Measurements from ENCODE around the gene HGFAC.

HGFAC gene

GRCh38 chr4:3436798-3437581, 4.8 kb upstream of the HGFAC start:
- no peak for TF ChIP-seq CTCF (IDR thresholded peaks at IDR 0.05; ENCODE audit: insufficient read depth, low read depth, low read length, missing control alignments)
- no peak overlapping the region for H3K4me3 ChIP-seq (ENCODE audit: low read length)
- peak; percentile 98 for DNase-seq (ENCODE audit: low read depth)

- DNase-seq (ENCODE audit: low read depth), result peak; percentile 75
- no peak overlapping the region for H3K4me3 ChIP-seq (ENCODE audit: low read length)
- no peak for TF ChIP-seq CTCF (IDR thresholded peaks at IDR 0.05; ENCODE audit: insufficient read depth, low read depth, low read length, missing control alignments)
Observed at GRCh38 chr4:3437582-3437936, 4.2 kb upstream of the HGFAC start.

- H3K4me3 ChIP-seq (ENCODE audit: low read length), result no peak overlapping the region
- no peak for TF ChIP-seq CTCF (IDR thresholded peaks at IDR 0.05; ENCODE audit: insufficient read depth, low read depth, low read length, missing control alignments)
- DNase-seq (ENCODE audit: low read depth), result no peak
Observed at GRCh38 chr4:3437998-3438846, 3.5 kb upstream of the HGFAC start.

GRCh38 chr4:3438847-3439180, 3.0 kb upstream of the HGFAC start:
- DNase-seq (ENCODE audit: low read depth), result no peak
- no peak for TF ChIP-seq CTCF (IDR thresholded peaks at IDR 0.05; ENCODE audit: insufficient read depth, low read depth, low read length, missing control alignments)
- H3K4me3 ChIP-seq (ENCODE audit: low read length), result no peak overlapping the region

GRCh38 chr4:3439391-3439790, 2.4 kb upstream of the HGFAC start:
- TF ChIP-seq CTCF (IDR thresholded peaks at IDR 0.05; ENCODE audit: insufficient read depth, low read depth, low read length, missing control alignments), result no peak
- no peak overlapping the region for H3K4me3 ChIP-seq (ENCODE audit: low read length)
- DNase-seq (ENCODE audit: low read depth), result no peak

- no peak overlapping the region for H3K4me3 ChIP-seq (ENCODE audit: low read length)
- no peak for TF ChIP-seq CTCF (IDR thresholded peaks at IDR 0.05; ENCODE audit: insufficient read depth, low read depth, low read length, missing control alignments)
- DNase-seq (ENCODE audit: low read depth), result no peak
Observed at GRCh38 chr4:3440011-3440410, 1.8 kb upstream of the HGFAC start.

All from epithelial cell of esophagus (primary cell).